ENCODE results near the gene CEP95. TPM values are rescaled to one million over a fixed set of nuclear protein-coding genes. Genes with fewer than 3 reads are reported as not detected.
"Not testable (repeated sequence)": the region's sequence is repeated elsewhere in the genome, so short reads cannot be mapped to it uniquely, and the experiment has no call there.

The CEP95 gene, protein sequence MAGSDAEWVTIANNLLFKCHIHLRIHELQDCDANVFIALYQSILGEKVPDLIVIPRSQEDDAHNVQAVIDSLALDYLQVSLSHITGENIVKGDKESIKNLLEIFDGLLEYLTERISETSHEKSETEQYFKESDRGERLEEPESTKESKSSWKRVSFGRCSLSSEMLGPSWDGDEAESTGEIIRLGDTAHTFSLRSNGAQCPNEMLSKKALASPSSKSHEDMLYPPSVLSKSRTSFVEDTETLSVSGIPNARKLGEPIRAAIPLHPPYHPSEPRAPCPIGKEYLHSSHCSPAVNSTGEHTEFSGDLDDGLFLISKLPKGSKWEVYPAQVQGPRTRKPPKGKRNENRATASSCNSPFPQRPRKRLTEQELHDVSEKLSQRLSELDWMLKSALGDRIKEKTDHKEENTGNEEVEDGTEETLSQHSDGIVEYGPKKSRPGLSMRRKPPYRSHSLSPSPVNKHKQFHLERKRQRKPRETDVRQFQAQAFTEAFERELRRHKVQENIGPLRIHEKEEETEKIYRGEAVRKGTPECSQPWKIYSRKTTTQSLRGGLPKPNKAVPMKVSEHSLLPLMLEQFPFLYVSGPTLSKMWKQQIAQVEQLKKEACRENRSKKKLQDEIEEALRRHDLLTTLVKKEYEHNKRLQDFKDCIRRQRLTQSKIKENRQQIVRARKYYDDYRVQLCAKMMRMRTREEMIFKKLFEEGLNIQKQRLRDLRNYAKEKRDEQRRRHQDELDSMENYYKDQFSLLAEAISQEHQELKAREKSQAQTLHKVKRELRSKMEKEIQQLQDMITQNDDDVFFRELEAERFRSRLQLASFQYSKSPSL
- polyA plus RNA-seq (2013, experiment 1 of 2) = 47.9 TPM
- polyA plus RNA-seq (2013, experiment 2 of 2) = 47.5 TPM

DNA sequence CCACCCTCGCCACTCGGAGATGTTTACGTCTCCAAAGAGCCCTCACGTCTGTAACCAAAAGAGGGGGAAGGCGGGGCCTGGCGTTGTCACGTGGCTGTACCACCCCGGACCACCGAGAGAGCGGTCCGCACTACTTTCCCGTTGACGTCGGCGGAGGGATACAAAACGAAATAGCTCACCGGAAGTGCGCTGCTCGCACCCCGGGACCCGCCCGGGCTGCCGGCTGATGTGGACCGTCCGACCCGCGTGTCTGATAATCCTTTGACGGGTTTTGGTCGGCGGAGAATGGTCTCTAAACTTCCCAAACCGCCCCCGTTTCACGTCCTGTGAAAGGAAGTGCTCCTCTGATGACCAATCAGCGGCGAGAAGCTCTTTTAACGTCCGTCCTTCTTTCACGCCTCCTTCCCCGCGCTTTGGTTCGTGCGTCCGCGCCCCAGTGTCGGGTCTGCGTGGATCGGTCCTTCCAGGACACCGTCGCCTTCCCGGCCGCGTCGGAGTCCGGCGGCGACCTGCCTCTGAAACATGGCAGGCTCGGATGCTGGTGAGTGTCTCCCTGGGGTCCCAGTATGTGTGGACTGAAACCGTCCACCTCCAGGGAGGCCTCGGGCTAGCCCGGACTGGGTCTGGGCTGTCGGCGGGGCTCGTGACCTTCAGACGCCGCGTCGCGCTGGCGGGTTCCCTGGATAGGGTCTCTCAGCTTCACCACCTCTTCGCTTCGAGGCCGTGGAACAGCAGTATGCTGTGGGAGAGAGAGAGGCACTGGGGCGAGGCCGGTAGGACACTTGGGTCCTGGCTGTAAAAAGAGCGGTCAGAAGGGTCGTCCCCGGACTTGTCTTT, at the start of gene CEP95:
Gene CEP95 (plus strand): TSS at position 402 of the 837 bp plus-strand sequence. CDS start 121 bp downstream, at position 523.
- peak within 1 kb of the TSS; percentile 77 for H3K4me2 ChIP-seq (ENCODE audit: low read length)
- H3K36me3 ChIP-seq (ENCODE audit: control insufficient read depth, insufficient read depth, low read length) = peaks cover 14% of the 10 kb centered on the region
- peak within 1 kb of the TSS; percentile 100 for H3K56ac ChIP-seq (ENCODE audit: low read length)
- no peak within 1 kb of the TSS for H2BK15ac ChIP-seq (replicated peaks; ENCODE audit: low read depth)
- peak within 1 kb of the TSS; percentile 75 for H2AK5ac ChIP-seq (ENCODE audit: low read length)
- DNase-seq = peak; percentile 99
- H4K5ac ChIP-seq (ENCODE audit: low read length) = no peak within 1 kb of the TSS
- H3K18ac ChIP-seq (ENCODE audit: low read length) = peak within 1 kb of the TSS; percentile 86
- H3K4me1 ChIP-seq (ENCODE audit: control insufficient read depth, low read depth, low read length) = no peaks in the 10 kb centered on the region
- peaks cover 13% of the 10 kb centered on the region for H3K79me1 ChIP-seq (ENCODE audit: low read length)
- no peaks in the 10 kb centered on the region for H3K27me3 ChIP-seq (ENCODE audit: insufficient read depth, low read length, poor library complexity)
- H2BK120ac ChIP-seq (ENCODE audit: low read depth, low read length) = peak within 1 kb of the TSS; percentile 46
- no peak within 1 kb of the TSS for H4K8ac ChIP-seq (ENCODE audit: low read depth, low read length)
- H3K4me3 ChIP-seq (ENCODE audit: low read length) = peak within 1 kb of the TSS; percentile 100
- peaks cover 67% of the 10 kb centered on the region for H3K79me2 ChIP-seq (ENCODE audit: control insufficient read depth, insufficient read depth, low read length)
- peak within 1 kb of the TSS; percentile 98 for H3K4ac ChIP-seq (ENCODE audit: low read depth, low read length)
- no CpG with 5 or more reads among the region's 77 CpGs for whole genome bisulfite sequencing (ENCODE audit: extremely low coverage, insufficient coverage, low lambda C conversion rate)
- H3K9ac ChIP-seq (ENCODE audit: low read length) = peak within 1 kb of the TSS; percentile 100
- H2BK5ac ChIP-seq (ENCODE audit: low read length) = peak within 1 kb of the TSS; percentile 64
- peak within 1 kb of the TSS; percentile 92 for H3K27ac ChIP-seq (ENCODE audit: low read depth, low read length)
- H3K23ac ChIP-seq (ENCODE audit: low read length) = peak within 1 kb of the TSS; percentile 98

DNA sequence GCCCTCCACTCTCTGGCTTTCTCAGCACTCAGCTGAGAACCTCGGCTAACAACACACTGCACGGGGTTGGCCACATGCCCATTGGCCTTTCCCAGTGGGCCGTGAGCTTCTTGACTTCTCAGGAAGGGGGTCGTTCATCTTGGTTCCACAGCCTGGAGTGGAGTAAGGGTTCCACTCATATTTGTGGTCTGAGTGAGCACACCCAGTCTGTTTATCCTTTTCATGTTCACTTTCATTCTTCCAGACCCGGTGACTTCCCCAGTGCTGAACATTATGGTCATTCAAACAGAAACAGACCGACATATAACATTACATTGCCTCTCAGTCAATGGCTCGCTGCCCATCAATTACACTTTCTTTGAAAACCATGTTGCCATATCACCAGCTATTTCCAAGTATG, 49.6 kb upstream of the CEP95 start:
- WGBS (ENCODE audit: extremely low coverage, insufficient coverage, low lambda C conversion rate) = no CpG with 5 or more reads among the region's 7 CpGs

DNA sequence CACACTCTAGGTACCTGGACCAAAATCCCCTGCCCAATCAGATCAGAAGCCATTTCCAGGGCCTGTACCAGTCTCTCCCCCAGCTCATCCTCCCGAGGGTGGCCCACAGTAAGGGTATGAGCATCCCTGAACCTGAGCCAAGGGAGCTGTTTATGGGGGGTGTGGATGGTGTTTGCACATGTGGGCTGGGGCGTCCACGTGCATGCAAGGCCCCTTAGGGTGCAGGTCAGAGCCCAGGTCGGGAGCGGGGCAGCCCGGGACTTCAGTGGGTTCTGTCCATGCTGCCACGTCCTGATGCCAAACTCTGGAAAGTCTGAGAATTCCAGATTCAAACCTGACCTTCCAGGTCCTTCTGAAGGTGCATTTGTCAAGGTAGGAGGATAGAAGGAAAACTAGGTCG, 48.0 kb upstream of the CEP95 start:
- Histone ChIP-seq H2BK15ac (replicated peaks; ENCODE audit: low read depth) (no peak overlapping the region), H3K36me3 (ENCODE audit: control insufficient read depth, insufficient read depth, low read length) (no peaks in the 10 kb centered on the region), H3K23ac (ENCODE audit: low read length) (no peak overlapping the region), H2AK5ac (ENCODE audit: low read length) (no peak overlapping the region), H3K79me1 (ENCODE audit: low read length) (no peaks in the 10 kb centered on the region), H3K27me3 (ENCODE audit: insufficient read depth, low read length, poor library complexity) (no peaks in the 10 kb centered on the region), H3K56ac (ENCODE audit: low read length) (no peak overlapping the region), H3K4me2 (ENCODE audit: low read length) (no peak overlapping the region), H3K4me1 (ENCODE audit: control insufficient read depth, low read depth, low read length) (no peaks in the 10 kb centered on the region), H3K27ac (ENCODE audit: low read depth, low read length) (no peak overlapping the region), H4K8ac (ENCODE audit: low read depth, low read length) (no peak overlapping the region), H2BK120ac (ENCODE audit: low read depth, low read length) (no peak overlapping the region), H3K4ac (ENCODE audit: low read depth, low read length) (no peak overlapping the region), H3K9ac (ENCODE audit: low read length) (no peak overlapping the region), H3K79me2 (ENCODE audit: control insufficient read depth, insufficient read depth, low read length) (no peaks in the 10 kb centered on the region), H3K18ac (ENCODE audit: low read length) (no peak overlapping the region), H3K4me3 (ENCODE audit: low read length) (no peak overlapping the region), H4K5ac (ENCODE audit: low read length) (no peak overlapping the region), H2BK5ac (ENCODE audit: low read length) (no peak overlapping the region)
- DNase-seq = no peak
- no CpG with 5 or more reads among the region's 8 CpGs for WGBS (ENCODE audit: extremely low coverage, insufficient coverage, low lambda C conversion rate)

More for the DNA sequence above, 49.6 kb upstream of the CEP95 start:
- Histone ChIP-seq H2BK5ac (ENCODE audit: low read length) (no peak overlapping the region), H2BK120ac (ENCODE audit: low read depth, low read length) (no peak overlapping the region), H3K79me2 (ENCODE audit: control insufficient read depth, insufficient read depth, low read length) (no peaks in the 10 kb centered on the region), H3K27me3 (ENCODE audit: insufficient read depth, low read length, poor library complexity) (no peaks in the 10 kb centered on the region), H3K27ac (ENCODE audit: low read depth, low read length) (no peak overlapping the region), H3K9ac (ENCODE audit: low read length) (no peak overlapping the region), H3K4me1 (ENCODE audit: control insufficient read depth, low read depth, low read length) (no peaks in the 10 kb centered on the region), H3K56ac (ENCODE audit: low read length) (no peak overlapping the region), H3K4me3 (ENCODE audit: low read length) (no peak overlapping the region), H3K18ac (ENCODE audit: low read length) (no peak overlapping the region), H3K4ac (ENCODE audit: low read depth, low read length) (no peak overlapping the region), H4K5ac (ENCODE audit: low read length) (no peak overlapping the region), H4K8ac (ENCODE audit: low read depth, low read length) (no peak overlapping the region), H3K4me2 (ENCODE audit: low read length) (no peak overlapping the region), H2AK5ac (ENCODE audit: low read length) (no peak overlapping the region), H3K36me3 (ENCODE audit: control insufficient read depth, insufficient read depth, low read length) (no peaks in the 10 kb centered on the region), H3K79me1 (ENCODE audit: low read length) (no peaks in the 10 kb centered on the region), H3K23ac (ENCODE audit: low read length) (no peak overlapping the region), H2BK15ac (replicated peaks; ENCODE audit: low read depth) (no peak overlapping the region)
- DNase-seq = no peak

DNA sequence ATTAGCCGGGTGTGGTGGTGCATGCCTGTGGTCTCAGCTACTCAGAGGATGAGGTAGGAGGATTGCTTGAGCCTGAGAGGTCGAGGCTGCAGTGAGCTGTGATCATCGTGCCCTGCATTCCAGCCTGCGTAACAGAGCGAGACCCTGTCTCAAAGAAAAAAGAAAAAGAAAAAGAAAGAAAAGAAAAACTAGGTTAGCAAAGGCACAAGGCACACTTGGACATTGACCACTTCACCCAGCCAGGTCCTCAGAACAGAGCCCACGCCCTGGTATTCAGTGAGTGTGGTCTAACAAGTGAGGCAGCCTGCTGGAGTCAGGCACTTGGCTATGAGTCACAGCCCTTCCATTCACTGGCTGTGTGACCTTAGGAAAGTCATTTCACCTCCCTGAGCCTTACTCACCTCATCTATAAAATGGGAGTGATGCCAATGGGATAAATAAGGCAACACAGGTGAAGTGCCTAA, 47.5 kb upstream of the CEP95 start:
- Histone ChIP-seq H4K5ac (ENCODE audit: low read length) (no peak overlapping the region), H3K27me3 (ENCODE audit: insufficient read depth, low read length, poor library complexity) (no peaks in the 10 kb centered on the region), H3K4ac (ENCODE audit: low read depth, low read length) (no peak overlapping the region), H3K79me2 (ENCODE audit: control insufficient read depth, insufficient read depth, low read length) (no peaks in the 10 kb centered on the region), H3K56ac (ENCODE audit: low read length) (no peak overlapping the region), H3K4me3 (ENCODE audit: low read length) (no peak overlapping the region), H3K4me1 (ENCODE audit: control insufficient read depth, low read depth, low read length) (no peaks in the 10 kb centered on the region), H2BK120ac (ENCODE audit: low read depth, low read length) (no peak overlapping the region), H3K9ac (ENCODE audit: low read length) (no peak overlapping the region), H2BK5ac (ENCODE audit: low read length) (no peak overlapping the region), H3K36me3 (ENCODE audit: control insufficient read depth, insufficient read depth, low read length) (no peaks in the 10 kb centered on the region), H3K4me2 (ENCODE audit: low read length) (no peak overlapping the region), H3K79me1 (ENCODE audit: low read length) (no peaks in the 10 kb centered on the region), H2BK15ac (replicated peaks; ENCODE audit: low read depth) (no peak overlapping the region), H3K27ac (ENCODE audit: low read depth, low read length) (no peak overlapping the region), H3K23ac (ENCODE audit: low read length) (no peak overlapping the region), H3K18ac (ENCODE audit: low read length) (no peak overlapping the region), H4K8ac (ENCODE audit: low read depth, low read length) (no peak overlapping the region), H2AK5ac (ENCODE audit: low read length) (no peak overlapping the region)
- no CpG with 5 or more reads among the region's 6 CpGs for WGBS (ENCODE audit: extremely low coverage, insufficient coverage, low lambda C conversion rate)
- no peak for DNase-seq

DNA sequence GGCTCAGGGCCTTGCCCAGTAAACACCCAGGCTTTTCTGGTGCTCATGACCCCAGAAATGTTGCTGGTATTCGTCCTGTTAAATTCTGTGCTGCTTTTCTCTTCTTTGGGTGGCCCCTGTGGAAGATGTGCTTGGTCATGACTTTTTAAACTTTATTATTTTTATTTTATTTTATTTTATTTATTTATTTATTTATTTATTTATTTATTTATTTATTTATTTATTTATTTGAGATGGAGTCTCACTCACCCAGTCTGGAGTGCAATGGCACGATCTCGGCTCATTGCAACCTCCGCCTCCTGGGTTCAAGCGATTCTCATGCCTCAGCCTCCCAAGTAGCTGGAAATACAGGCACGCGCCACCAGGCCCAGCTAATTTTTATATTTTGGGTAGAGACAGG, 47.0 kb upstream of the CEP95 start:
- not testable (repeated sequence) for H3K4me1 ChIP-seq (ENCODE audit: control insufficient read depth, low read depth, low read length); H3K4ac ChIP-seq (ENCODE audit: low read depth, low read length); H3K27me3 ChIP-seq (ENCODE audit: insufficient read depth, low read length, poor library complexity); H3K4me3 ChIP-seq (ENCODE audit: low read length); H4K8ac ChIP-seq (ENCODE audit: low read depth, low read length); H2AK5ac ChIP-seq (ENCODE audit: low read length); H2BK5ac ChIP-seq (ENCODE audit: low read length); H3K18ac ChIP-seq (ENCODE audit: low read length); H4K5ac ChIP-seq (ENCODE audit: low read length); H3K27ac ChIP-seq (ENCODE audit: low read depth, low read length); H3K79me1 ChIP-seq (ENCODE audit: low read length); H3K36me3 ChIP-seq (ENCODE audit: control insufficient read depth, insufficient read depth, low read length); H3K9ac ChIP-seq (ENCODE audit: low read length); H2BK15ac ChIP-seq (replicated peaks; ENCODE audit: low read depth); H3K4me2 ChIP-seq (ENCODE audit: low read length); DNase-seq; H3K23ac ChIP-seq (ENCODE audit: low read length); H3K79me2 ChIP-seq (ENCODE audit: control insufficient read depth, insufficient read depth, low read length); H2BK120ac ChIP-seq (ENCODE audit: low read depth, low read length); H3K56ac ChIP-seq (ENCODE audit: low read length)
- no CpG with 5 or more reads among the region's 7 CpGs for WGBS (ENCODE audit: extremely low coverage, insufficient coverage, low lambda C conversion rate)

Measured in mesendoderm (in vitro differentiated cells).